IMR-90 (cell line): ENCODE measurements around the gene AHDC1. TPM values are rescaled to one million over a fixed set of nuclear protein-coding genes. Genes with fewer than 3 reads are reported as not detected.

Source experiments
- ATAC-seq: fragments of 200-7000 bp; cut with Tn5 transposase; 2 replicates; pipeline ENCODE4 v1.9.1; 2020; ENCODE audit warnings: low read depth, mild to moderate bottlenecking, moderate library complexity
- BruUV-seq: library from RNA; stranded (reverse); fragments of 400-500 nt; replicated peaks from 2 replicates; lab custom pipeline; 2021; lab: Mats Ljungman, UMichigan
- CTCF ChIA-PET: fragments of 300-600 bp; formaldehyde crosslinking; extraction: SDS; loops from one replicate; lab custom pipeline; 2021; ENCODE audit warnings: antibody characterized with exemption; lab: Yijun Ruan, JAX
- POLR2A ChIA-PET: fragments of 300-600 bp; sonication (Branson Sonifier 250); formaldehyde crosslinking; loops from one replicate; lab custom pipeline; 2022; ENCODE audit warnings: antibody characterized with exemption; ENCODE audit not compliant: unreplicated experiment; lab: Charles Lee
- DNase-seq: peaks from one replicate; pipeline ENCODE4 v3.0.0; 2013
- H2AFZ ChIP-seq: replicated peaks from 2 replicates; pipeline ENCODE3; 2013; ENCODE audit warnings: low read length, mild to moderate bottlenecking; ENCODE audit not compliant: poor library complexity
- H2AK5ac ChIP-seq: 2 replicates; pipeline ENCODE4 v1.6.1; 2013; ENCODE audit warnings: low read depth, low read length, inconsistent platforms
- H2AK9ac ChIP-seq: replicated peaks from 2 replicates; pipeline ENCODE3; 2013; ENCODE audit warnings: mild to moderate bottlenecking, low read depth, low read length, moderate library complexity; ENCODE audit not compliant: poor library complexity
- H2BK120ac ChIP-seq: 2 replicates; pipeline ENCODE4 v1.6.1; 2013; ENCODE audit warnings: low read depth, low read length, inconsistent platforms
- H2BK15ac ChIP-seq: 3 replicates; pipeline ENCODE4 v1.6.1; 2013; ENCODE audit warnings: low read depth, low read length, inconsistent platforms
- H2BK20ac ChIP-seq: 2 replicates; pipeline ENCODE4 v1.6.1; 2013; ENCODE audit warnings: low read depth, mild to moderate bottlenecking, inconsistent platforms, low read length, moderate library complexity
- H2BK5ac ChIP-seq: 2 replicates; pipeline ENCODE4 v1.6.1; 2013; ENCODE audit warnings: mild to moderate bottlenecking, low read depth, low read length, inconsistent platforms; ENCODE audit not compliant: poor library complexity, severe bottlenecking
- H3K14ac ChIP-seq: replicated peaks from 2 replicates; pipeline ENCODE4 v1.6.1; 2013; ENCODE audit warnings: low read depth, low read length, inconsistent platforms
- H3K18ac ChIP-seq: 2 replicates; pipeline ENCODE4 v1.6.1; 2013; ENCODE audit warnings: low read depth, low read length, control low read depth
- H3K23ac ChIP-seq: 2 replicates; pipeline ENCODE4 v1.6.1; 2013; ENCODE audit warnings: low read depth, low read length, inconsistent platforms
- H3K27ac ChIP-seq: 2 replicates; pipeline ENCODE4 v1.5.1; 2013; ENCODE audit warnings: mild to moderate bottlenecking, control low read depth, low read length; ENCODE audit not compliant: insufficient read depth
- H3K27me3 ChIP-seq: 2 replicates; pipeline ENCODE4 v1.6.1; 2013; ENCODE audit warnings: low read length; ENCODE audit not compliant: control insufficient read depth, insufficient read depth
- H3K36me3 ChIP-seq: 2 replicates; pipeline ENCODE4 v1.6.1; 2013; ENCODE audit warnings: low read length, mixed read lengths; ENCODE audit not compliant: control insufficient read depth, insufficient read depth
- H3K4ac ChIP-seq: 2 replicates; pipeline ENCODE4 v1.6.1; 2013; ENCODE audit warnings: low read depth, low read length, inconsistent platforms
- H3K4me1 ChIP-seq: 2 replicates; pipeline ENCODE4 v1.6.1; 2013; ENCODE audit warnings: low read length, mixed read lengths; ENCODE audit not compliant: control insufficient read depth, insufficient read depth
- H3K4me2 ChIP-seq: 2 replicates; pipeline ENCODE4 v1.6.1; 2013; ENCODE audit warnings: low read depth, mild to moderate bottlenecking, control low read depth, low read length, moderate library complexity
- H3K4me3 ChIP-seq: 2 replicates; pipeline ENCODE4 v1.5.1; 2013; ENCODE audit warnings: low read depth, mild to moderate bottlenecking, control low read depth, low read length, moderate library complexity; ENCODE audit not compliant: insufficient read depth
- H3K56ac ChIP-seq: 2 replicates; pipeline ENCODE4 v1.6.1; 2013; ENCODE audit warnings: low read length, inconsistent platforms; ENCODE audit not compliant: insufficient read depth; ENCODE audit errors: extremely low read depth
- H3K79me1 ChIP-seq, 2 experiments: 2 replicates each; pipeline ENCODE4 v1.6.1; 2013; ENCODE audit warnings: low read length in 2 of 2, inconsistent platforms in 1 of 2, low read depth in 1 of 2
- H3K9ac ChIP-seq: 2 replicates; pipeline ENCODE4 v1.6.1; 2013; ENCODE audit warnings: low read depth, low read length, control low read depth
- H3K9me1 ChIP-seq: 2 replicates; pipeline ENCODE4 v1.6.1; 2013; ENCODE audit warnings: low read length, inconsistent platforms; ENCODE audit not compliant: insufficient read depth
- H3K9me3 ChIP-seq: 2 replicates; pipeline ENCODE4 v1.6.1; 2013; ENCODE audit warnings: low read length; ENCODE audit not compliant: control insufficient read depth, insufficient read depth
- H4K20me1 ChIP-seq: 2 replicates; pipeline ENCODE4 v1.6.1; 2013; ENCODE audit warnings: low read length, inconsistent platforms; ENCODE audit not compliant: insufficient read depth
- H4K5ac ChIP-seq: 2 replicates; pipeline ENCODE4 v1.6.1; 2013; ENCODE audit warnings: mild to moderate bottlenecking, low read depth, low read length, control low read depth
- H4K8ac ChIP-seq, 2 experiments: 2 replicates each; pipeline ENCODE4 v1.6.1; 2013; ENCODE audit warnings: low read depth in 2 of 2, low read length in 2 of 2, control low read depth in 1 of 2, inconsistent platforms in 1 of 2
- H4K91ac ChIP-seq: 2 replicates; pipeline ENCODE4 v1.6.1; 2013; ENCODE audit warnings: low read depth, low read length, inconsistent platforms; ENCODE audit not compliant: insufficient read depth
- CEBPB ChIP-seq: IDR thresholded peaks from 2 replicates; pipeline ENCODE4 v1.6.1; 2012; ENCODE audit warnings: low read depth, low read length, improper control_type of control experiment
- FOS ChIP-seq: fragments of 150-350 bp; IDR thresholded peaks from 2 replicates; pipeline ENCODE4 v1.6.1; 2016; ENCODE audit warnings: low read depth, low read length
- RFX5 ChIP-seq: IDR thresholded peaks from 2 replicates; pipeline ENCODE4 v1.8.0; 2012; ENCODE audit warnings: low read depth, mild to moderate bottlenecking, low read length, moderate library complexity
- WGBS, 2 experiments: methylation state at CpG; one replicate each; pipeline versions ENCODE4 v1.1.5 to v1.1.7; 2013; ENCODE audit warnings: missing lambda C conversion rate in 2 of 2; ENCODE audit not compliant: insufficient read length in 1 of 2; ENCODE audit errors: extremely low coverage in 2 of 2; 5-methylcytosine and 5-hydroxymethylcytosine counted together
- dilution Hi-C: fragments of 300-500 bp; cut with HindIII; formaldehyde crosslinking; loops from one replicate; pipeline ENCODE4 v1.14.3; 2018; ENCODE audit warnings: low sequenced_read_pairs; ENCODE audit not compliant: unreplicated experiment
- in situ Hi-C: fragments of 300-500 bp; cut with MboI; formaldehyde crosslinking; loops from 3 replicates; pipeline ENCODE4 v1.14.3; 2019; ENCODE audit warnings: low sequenced_read_pairs, inconsistent platforms, mixed read lengths
- intact Hi-C: fragments of 100-400 bp; cut with micrococcal nuclease; formaldehyde crosslinking; loops from 2 replicates; pipeline ENCODE4 v1.10.0; 2022
- polyA plus RNA-seq, 3 experiments: library from polyadenylated mRNA; depleted of rRNA; stranded (reverse); fragments of >200 nt; gene quantifications; 2 replicates each; pipeline ENCODE4 v1.2.3, GENCODE V29; 2012; ENCODE audit warnings: low replicate concordance in 1 of 3
- total RNA-seq: library from RNA; depleted of rRNA; stranded (reverse); fragments of >200 nt; gene quantifications from 2 replicates; pipeline ENCODE4 v1.2.3, GENCODE V29; 2012

Gene AHDC1
- total and polyA plus RNA-seq, 2 of the 4 experiments (the other 2 are of a cell fraction) = 2.0 to 11.6 TPM

- no peak overlapping the region for H4K91ac ChIP-seq
- no peak overlapping the region for H3K9ac ChIP-seq
- no peak overlapping the region for H3K4me2 ChIP-seq
- no peak overlapping the region for H2BK120ac ChIP-seq
- no peaks in the 10 kb centered on the region for H3K9me3 ChIP-seq
- intact Hi-C loops = no loop called here
- no peak for ATAC-seq
- H2BK15ac ChIP-seq = no peak overlapping the region
- in situ Hi-C loops = no loop called here
- no peak overlapping the region for H3K14ac ChIP-seq
- H3K9me1 ChIP-seq = 0 out of 2 replicates have a peak, but pooled peaks cover 4% of the 10 kb centered on the region
- no TSS peak for BruUV-seq
- no peak overlapping the region for H2AK5ac ChIP-seq
- peaks cover 16% of the 10 kb centered on the region for H3K4me1 ChIP-seq
- dilution Hi-C loops = no loop called here
- no peak overlapping the region for H3K56ac ChIP-seq
- no peak overlapping the region for H4K8ac ChIP-seq
- no peak overlapping the region for H3K18ac ChIP-seq
- H4K20me1 ChIP-seq = no peaks in the 10 kb centered on the region; the same call in 1 of the 2 replicates
- no peaks in the 10 kb centered on the region for H3K27me3 ChIP-seq
- H3K4ac ChIP-seq = no peak overlapping the region
- no peak overlapping the region for H2BK5ac ChIP-seq
- H3K27ac ChIP-seq = no peak overlapping the region
- 96% methylated on average over 18 of the region's 44 CpGs; no CpG with 5 or more reads in 1 of the 2 experiments for WGBS, 2 experiments
- no peak overlapping the region for H4K5ac ChIP-seq
- no peak overlapping the region for H2BK20ac ChIP-seq
- H3K4me3 ChIP-seq = no peak overlapping the region
- ChIA-PET POLR2A (no interaction called here), CTCF (no interaction called here)
- peaks cover 57% of the 10 kb centered on the region for H3K36me3 ChIP-seq
- no peak overlapping the region for H2AFZ ChIP-seq
- no peak overlapping the region for H3K23ac ChIP-seq
- no peak for DNase-seq
- TF ChIP-seq RFX5 = no peak
- TF ChIP-seq FOS = no peak
- no peak for TF ChIP-seq CEBPB
- H3K79me1 ChIP-seq = peaks cover 0 to 31% of the 10 kb centered on the region in 2 experiments; a peak in 3 of 4 replicates
- no peak overlapping the region for H2AK9ac ChIP-seq
Measured at GRCh38 chr1:27550510-27551169, 53.3 kb downstream of the AHDC1 start.
